Measurements from ENCODE around the gene DDIT3.
"Not testable (repeated sequence)": the region's sequence is repeated elsewhere in the genome, so short reads cannot be mapped to it uniquely, and the experiment has no call there.

DDIT3 gene

GRCh38 chr12:57524814-57525614, 4.7 kb upstream of the DDIT3 start:
- no peak for DNase-seq

GRCh38 chr12:57523706-57524614, 3.6 kb upstream of the DDIT3 start:
- peak; percentile 10 for DNase-seq

- peak; percentile 36 for DNase-seq
Observed at GRCh38 chr12:57522887-57523705, 2.8 kb upstream of the DDIT3 start.

- DNase-seq: peak; percentile 90
Observed at GRCh38 chr12:57522011-57522886, 1.9 kb upstream of the DDIT3 start, which contains the start of gene MBD6. TSS of gene MBD6 (plus strand) at chr12:57522824. CDS start at chr12:57524304, 1,480 bp downstream.

- no peak for DNase-seq
Observed at GRCh38 chr12:57521525-57522010, 1.3 kb upstream of the DDIT3 start.

GRCh38 chr12:57519796-57520052, 590 bp downstream of the DDIT3 start:
- DNase-seq: no peak

- DNase-seq: no peak
Observed at GRCh38 chr12:57518920-57519795, 1.2 kb downstream of the DDIT3 start.

- no peak for DNase-seq
Observed at GRCh38 chr12:57518176-57518919, 2.0 kb downstream of the DDIT3 start.

- not testable (repeated sequence) for DNase-seq
Observed at GRCh38 chr12:57517718-57518117, 2.6 kb downstream of the DDIT3 start.

- DNase-seq: no peak
Observed at GRCh38 chr12:57517187-57517586, 3.1 kb downstream of the DDIT3 start.

GRCh38 chr12:57516617-57517153, 3.6 kb downstream of the DDIT3 start:
- no peak for DNase-seq

- no peak for DNase-seq
Observed at GRCh38 chr12:57515934-57516541, 4.3 kb downstream of the DDIT3 start.

- no peak for DNase-seq
Observed at GRCh38 chr12:57515408-57515933, 4.8 kb downstream of the DDIT3 start.

GRCh38 chr12:57514720-57515407, 5.5 kb downstream of the DDIT3 start:
- DNase-seq: no peak

- not testable (repeated sequence) for DNase-seq
Observed at GRCh38 chr12:57514246-57514645, 6.1 kb downstream of the DDIT3 start.

GRCh38 chr12:57513677-57514076, 6.6 kb downstream of the DDIT3 start:
- DNase-seq: not testable (repeated sequence)

GRCh38 chr12:57513266-57513665, 7.0 kb downstream of the DDIT3 start:
- DNase-seq: no peak

- DNase-seq: no peak
Observed at GRCh38 chr12:57512665-57513064, 7.6 kb downstream of the DDIT3 start.
